ES-I3 (cell line): Measurements from ENCODE around the gene NFKBIB.
A peak's percentile ranks its signal among the peaks of the same experiment; 100 is the strongest.

ENCODE experiments used
- H3K36me3 ChIP-seq: 2 replicates; pipeline ENCODE4 v1.6.1; 2013; ENCODE audit warnings: mild to moderate bottlenecking, low read length, control low read depth, moderate library complexity; ENCODE audit not compliant: insufficient read depth
- H3K4me1 ChIP-seq: 2 replicates; pipeline ENCODE4 v1.6.1; 2013; ENCODE audit warnings: mild to moderate bottlenecking, control low read depth, low read length; ENCODE audit not compliant: insufficient read depth
- H3K9ac ChIP-seq: 2 replicates; pipeline ENCODE4 v1.6.1; 2013; ENCODE audit warnings: low read depth, mild to moderate bottlenecking, low read length, moderate library complexity
- H3K9me3 ChIP-seq: 2 replicates; pipeline ENCODE4 v1.6.1; 2013; ENCODE audit warnings: mild to moderate bottlenecking, low read length, moderate library complexity; ENCODE audit not compliant: control insufficient read depth, insufficient read depth

Gene NFKBIB

GRCh38 chr19:38942471-38943181, 42.9 kb downstream of the NFKBIB start:
- H3K9me3 ChIP-seq = no peaks in the 10 kb centered on the region
- H3K4me1 ChIP-seq = no peaks in the 10 kb centered on the region
- H3K36me3 ChIP-seq = no peaks in the 10 kb centered on the region
- no peak overlapping the region for H3K9ac ChIP-seq

DNA sequence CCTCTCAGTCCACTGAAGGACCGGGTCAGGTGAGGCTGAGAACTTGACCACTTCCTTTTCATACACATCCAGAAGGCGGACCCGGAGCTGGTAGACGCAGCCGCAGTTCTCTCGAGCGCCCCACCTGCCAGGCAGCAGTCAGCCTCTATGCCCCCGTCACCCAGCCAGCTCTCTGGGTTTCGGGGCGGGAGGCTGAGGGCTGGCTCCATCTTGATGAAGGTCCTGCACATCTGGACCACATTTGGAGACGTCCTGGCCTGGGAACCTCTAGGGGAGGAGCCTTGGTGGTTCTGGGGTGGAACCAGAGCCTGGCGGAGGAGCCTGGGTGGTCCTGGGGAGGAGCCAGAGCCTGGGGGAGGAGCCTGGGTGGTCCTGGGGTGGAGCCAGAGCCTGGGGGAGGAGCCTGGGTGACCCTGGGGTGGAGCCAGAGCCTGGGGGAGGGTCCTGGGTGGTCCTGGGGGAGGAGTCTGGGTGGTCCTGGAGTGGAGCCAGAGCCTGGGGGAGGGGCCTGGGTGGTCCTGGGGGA, 45.3 kb downstream of the NFKBIB start:
- no peak overlapping the region for H3K9ac ChIP-seq
- no peaks in the 10 kb centered on the region for H3K4me1 ChIP-seq
- no peaks in the 10 kb centered on the region for H3K9me3 ChIP-seq
- no peaks in the 10 kb centered on the region for H3K36me3 ChIP-seq

DNA sequence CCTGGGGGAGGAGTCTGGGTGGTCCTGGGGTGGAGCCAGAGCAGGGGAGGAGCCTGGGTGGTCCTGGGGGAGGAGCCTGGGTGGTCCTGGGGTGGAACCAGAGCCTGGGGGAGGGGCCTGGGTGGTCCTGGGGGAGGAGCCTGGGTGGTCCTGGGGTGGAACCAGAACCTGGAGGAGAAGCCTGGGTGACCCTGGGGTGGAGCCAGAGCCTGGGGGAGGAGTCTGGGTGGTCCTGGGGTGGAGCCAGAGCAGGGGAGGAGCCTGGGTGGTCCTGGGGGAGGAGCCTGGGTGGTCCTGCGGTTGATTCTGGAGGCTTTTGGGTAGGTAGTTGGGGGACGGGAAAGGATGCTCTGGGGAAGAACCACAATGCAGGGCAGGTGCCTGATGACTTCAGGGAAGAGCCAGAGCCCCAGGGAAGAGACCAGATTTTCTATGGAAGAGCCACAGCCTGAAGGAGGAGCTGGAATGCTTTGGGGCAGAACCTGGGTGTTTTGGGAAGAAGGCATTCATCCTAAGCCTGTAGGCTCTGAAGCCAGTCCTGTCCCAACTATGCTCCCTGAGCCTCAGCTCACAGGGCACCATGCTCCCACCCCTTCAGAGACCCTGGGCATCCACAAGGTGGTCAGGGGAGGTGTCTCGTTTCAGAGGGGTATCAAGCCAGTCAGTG, 45.9 kb downstream of the NFKBIB start:
- no peaks in the 10 kb centered on the region for H3K36me3 ChIP-seq
- no peak overlapping the region for H3K9ac ChIP-seq
- no peaks in the 10 kb centered on the region for H3K9me3 ChIP-seq
- no peaks in the 10 kb centered on the region for H3K4me1 ChIP-seq

DNA sequence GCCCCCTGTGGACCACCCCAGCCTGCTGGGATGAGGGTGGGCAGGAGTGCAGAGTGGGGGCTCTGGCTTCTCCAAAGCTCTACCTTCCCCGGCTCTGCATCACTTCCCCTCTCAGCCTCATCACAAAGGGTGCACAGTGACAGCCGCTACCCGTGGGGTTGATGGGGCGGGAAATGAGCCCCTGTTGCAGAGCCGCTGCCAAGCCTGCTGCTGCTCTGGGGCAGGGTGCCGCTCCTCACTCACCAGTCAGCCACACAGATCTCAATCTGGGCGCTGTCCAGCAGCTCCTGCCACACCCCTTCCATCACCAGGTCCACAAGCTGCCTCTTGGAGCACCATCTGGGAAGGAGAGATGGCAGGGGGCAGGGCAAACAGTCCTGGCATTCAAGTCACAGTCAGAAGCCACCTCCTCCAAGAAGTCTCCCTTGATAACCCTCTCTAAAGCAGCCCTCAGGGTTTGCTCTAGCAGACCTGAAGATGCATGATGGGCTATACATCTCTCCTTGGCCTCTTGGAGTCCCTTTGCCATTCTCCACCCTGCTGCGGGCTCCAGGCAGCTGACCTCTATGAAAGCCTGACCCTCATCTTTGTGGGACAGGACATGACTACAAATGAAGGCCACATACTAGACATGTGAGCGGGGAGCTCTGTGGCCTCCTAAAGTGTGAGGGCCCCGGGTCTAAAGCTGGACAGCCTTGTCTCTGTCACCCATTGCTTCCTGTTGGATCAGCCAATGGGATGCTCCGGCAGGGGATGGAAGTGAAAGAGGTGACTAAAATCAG, 46.7 kb downstream of the NFKBIB start:
- H3K9ac ChIP-seq = no peak overlapping the region
- no peaks in the 10 kb centered on the region for H3K9me3 ChIP-seq
- no peaks in the 10 kb centered on the region for H3K4me1 ChIP-seq
- no peaks in the 10 kb centered on the region for H3K36me3 ChIP-seq

DNA sequence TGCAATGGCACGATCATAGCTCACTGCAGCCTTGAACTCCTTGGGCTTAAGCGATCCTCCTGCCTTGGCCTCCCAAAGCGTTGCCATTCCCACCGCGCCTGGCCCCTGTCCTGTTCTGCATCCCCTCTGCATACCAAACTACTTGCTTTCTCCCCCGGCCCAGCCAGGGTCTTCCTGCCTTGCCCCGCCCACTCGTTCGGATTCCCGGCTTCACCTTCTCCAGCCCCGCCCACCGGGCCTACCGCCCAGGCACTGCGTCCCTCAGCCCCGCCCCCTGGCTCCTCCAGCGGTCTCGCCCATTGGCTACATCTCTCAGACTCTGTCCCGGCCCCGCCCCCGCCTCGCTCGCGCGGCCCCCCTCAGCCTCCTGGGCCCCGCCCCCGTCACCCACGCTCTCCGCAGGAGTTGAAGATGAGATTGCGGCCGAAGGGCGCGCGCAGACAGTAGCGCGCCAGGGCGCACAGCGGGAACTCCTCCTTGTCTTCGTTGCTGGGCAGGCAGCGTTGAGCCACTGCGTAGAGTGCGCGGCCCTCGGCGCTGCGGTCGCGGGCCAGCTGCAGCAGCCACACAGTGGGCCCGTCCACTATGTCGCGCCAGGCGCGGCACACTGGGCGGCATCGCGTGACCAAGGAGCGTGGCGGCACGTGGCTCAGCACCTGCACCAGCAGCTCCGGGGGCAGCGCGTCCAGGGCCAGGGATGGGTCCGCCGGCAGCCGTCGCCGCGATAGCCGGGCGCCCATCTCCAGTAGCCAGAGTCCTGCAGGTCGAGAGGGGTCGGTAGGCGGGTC, 50.0 kb downstream of the NFKBIB start:
- Histone ChIP-seq H3K9ac (peak overlapping the region; percentile 66), H3K9me3 (no peaks in the 10 kb centered on the region), H3K36me3 (no peaks in the 10 kb centered on the region), H3K4me1 (no peaks in the 10 kb centered on the region)

- Histone ChIP-seq H3K9ac (no peak overlapping the region), H3K36me3 (no peaks in the 10 kb centered on the region), H3K4me1 (no peaks in the 10 kb centered on the region), H3K9me3 (no peaks in the 10 kb centered on the region)
These were observed 51.4 kb downstream of the NFKBIB start for GRCh38 chr19:38951187-38951586.

- no peaks in the 10 kb centered on the region for H3K9me3 ChIP-seq
- H3K9ac ChIP-seq = no peak overlapping the region; the same call in 1 of the 2 replicates
- H3K36me3 ChIP-seq = no peaks in the 10 kb centered on the region
- no peaks in the 10 kb centered on the region for H3K4me1 ChIP-seq
These were observed 52.8 kb downstream of the NFKBIB start for GRCh38 chr19:38952395-38953165.

DNA sequence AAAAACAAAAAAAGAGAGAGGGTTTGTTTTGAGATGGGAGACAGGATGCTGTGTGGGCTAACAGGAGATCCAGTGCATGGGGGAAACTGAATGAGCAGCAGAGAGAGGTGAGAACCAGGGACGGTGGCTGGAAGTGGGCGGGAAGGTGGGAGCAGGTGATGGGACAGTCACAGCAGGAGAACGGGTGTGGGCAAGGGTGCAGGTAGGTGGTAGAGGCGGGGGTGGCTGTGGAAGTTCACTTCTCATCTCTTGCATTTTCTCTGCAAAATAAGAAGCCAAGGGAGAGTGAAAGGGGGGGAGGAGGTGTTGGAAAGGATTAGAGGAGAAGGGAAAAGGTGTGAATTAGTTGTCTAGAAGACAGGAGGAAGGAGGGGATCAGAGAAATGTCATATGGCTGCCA, 53.9 kb downstream of the NFKBIB start:
- no peak overlapping the region for H3K9ac ChIP-seq
- no peaks in the 10 kb centered on the region for H3K9me3 ChIP-seq
- H3K36me3 ChIP-seq = no peaks in the 10 kb centered on the region
- H3K4me1 ChIP-seq = no peaks in the 10 kb centered on the region

DNA sequence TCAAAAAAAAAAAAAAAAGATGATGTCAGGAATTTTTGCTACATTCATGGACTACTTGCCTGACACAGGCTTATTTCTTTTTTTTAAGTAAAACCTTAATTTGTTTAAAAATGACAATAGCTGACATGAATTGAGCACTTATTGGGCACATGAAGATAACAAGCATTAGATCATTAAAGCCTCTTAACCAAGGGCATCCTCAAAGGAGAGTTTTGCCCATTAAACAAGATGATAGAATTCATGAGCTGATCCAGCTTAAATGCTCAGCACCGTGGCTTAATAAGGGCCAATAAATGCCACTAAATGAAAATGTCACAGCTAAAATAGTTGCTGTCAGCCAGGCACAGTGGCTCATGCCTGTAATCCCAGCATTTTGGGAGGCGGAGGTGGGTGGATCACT, 56.5 kb downstream of the NFKBIB start:
- no peaks in the 10 kb centered on the region for H3K4me1 ChIP-seq
- no peak overlapping the region for H3K9ac ChIP-seq
- no peaks in the 10 kb centered on the region for H3K9me3 ChIP-seq
- H3K36me3 ChIP-seq = no peaks in the 10 kb centered on the region

DNA sequence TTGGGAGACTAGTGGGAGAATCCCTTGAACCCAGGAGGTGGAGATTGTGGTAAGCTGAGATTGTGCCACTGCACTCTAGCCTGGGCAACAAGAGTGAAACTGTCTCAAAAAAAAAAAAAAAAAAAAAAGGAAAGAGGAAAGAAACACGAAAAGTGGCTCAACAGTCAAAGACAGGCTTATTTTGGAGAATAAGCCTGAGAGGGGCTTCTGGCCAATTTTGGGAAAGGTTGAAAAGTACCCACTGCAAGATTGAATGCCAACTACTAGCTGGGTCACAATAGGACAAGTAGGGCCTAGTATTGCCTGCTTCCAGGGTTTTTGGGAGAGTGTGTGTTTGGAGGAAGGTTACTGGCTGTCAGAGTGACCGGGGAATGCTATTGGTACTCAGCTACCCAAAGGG, 58.5 kb downstream of the NFKBIB start:
- Histone ChIP-seq H3K4me1 (peaks cover 3% of the 10 kb centered on the region; the same call in 1 of the 2 replicates), H3K36me3 (no peaks in the 10 kb centered on the region), H3K9me3 (no peaks in the 10 kb centered on the region)

More for the DNA sequence above, 58.5 kb downstream of the NFKBIB start:
- H3K9ac ChIP-seq = no peak overlapping the region
